ENCODE measurements around the gene AFAP1L1. TPM values are rescaled to one million over a fixed set of nuclear protein-coding genes. Genes with fewer than 3 reads are reported as not detected.
A peak's percentile ranks its signal among the peaks of the same experiment; 100 is the strongest.

AFAP1L1 gene
- 7.8 and 10.3 TPM in 2 replicates for total RNA-seq (2022)
- percentile 50 among the genes with signal in this experiment for Bru-seq, nascent RNA
- BruChase-seq, experiment 1, labeled RNA remaining after a 6-hour chase, result percentile 46 among the genes with signal in this experiment
- BruChase-seq, experiment 2, labeled RNA remaining after a 2-hour chase, result percentile 42 among the genes with signal in this experiment
- long read RNA-seq, full-length matches to known transcripts, result 10 of 17 reads
- long read RNA-seq, partial matches to known transcripts, result 2 of 17 reads
- long read RNA-seq, other reads (novel, unspliced or antisense), result 5 of 17 reads

- no TSS peak for BruUV-seq (replicated peaks)
- intact Hi-C loops (cut with micrococcal nuclease; ENCODE audit: unreplicated experiment), result no loop called here
- Mint-ChIP-seq H3K27me3 (ENCODE audit: unreplicated experiment) (no peaks in the 10 kb centered on the region), H3K4me3 (ENCODE audit: low read depth, unreplicated experiment) (peak within 1 kb of the TSS; percentile 92), H3K9me3 (ENCODE audit: low read depth, unreplicated experiment) (no peaks in the 10 kb centered on the region), H3K4me1 (ENCODE audit: low read depth, unreplicated experiment) (peaks cover 16% of the 10 kb centered on the region), H3K36me3 (ENCODE audit: insufficient read depth, unreplicated experiment) (peaks cover 16% of the 10 kb centered on the region), H3K27ac (ENCODE audit: unreplicated experiment) (peak within 1 kb of the TSS; percentile 71)
- TF ChIP-seq, protein P1, sequence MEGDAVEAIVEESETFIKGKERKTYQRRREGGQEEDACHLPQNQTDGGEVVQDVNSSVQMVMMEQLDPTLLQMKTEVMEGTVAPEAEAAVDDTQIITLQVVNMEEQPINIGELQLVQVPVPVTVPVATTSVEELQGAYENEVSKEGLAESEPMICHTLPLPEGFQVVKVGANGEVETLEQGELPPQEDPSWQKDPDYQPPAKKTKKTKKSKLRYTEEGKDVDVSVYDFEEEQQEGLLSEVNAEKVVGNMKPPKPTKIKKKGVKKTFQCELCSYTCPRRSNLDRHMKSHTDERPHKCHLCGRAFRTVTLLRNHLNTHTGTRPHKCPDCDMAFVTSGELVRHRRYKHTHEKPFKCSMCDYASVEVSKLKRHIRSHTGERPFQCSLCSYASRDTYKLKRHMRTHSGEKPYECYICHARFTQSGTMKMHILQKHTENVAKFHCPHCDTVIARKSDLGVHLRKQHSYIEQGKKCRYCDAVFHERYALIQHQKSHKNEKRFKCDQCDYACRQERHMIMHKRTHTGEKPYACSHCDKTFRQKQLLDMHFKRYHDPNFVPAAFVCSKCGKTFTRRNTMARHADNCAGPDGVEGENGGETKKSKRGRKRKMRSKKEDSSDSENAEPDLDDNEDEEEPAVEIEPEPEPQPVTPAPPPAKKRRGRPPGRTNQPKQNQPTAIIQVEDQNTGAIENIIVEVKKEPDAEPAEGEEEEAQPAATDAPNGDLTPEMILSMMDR (IDR thresholded peaks at IDR 0.05; ENCODE audit: unreplicated experiment), result no peak
- CTCF ChIA-PET, result interaction anchor here (0.9 to 1.0 kb wide), 2 partner anchors 144 to 541 kb away, joined by 3 to 5 read pairs; no protein-coding TSS in a partner anchor
- DNase-seq, result peak; percentile 55
These were observed at the start of gene AFAP1L1 for GRCh38 chr5:149271716-149272563. AFAP1L1 (plus strand) TSS chr5:149271859; CDS start chr5:149271969, 110 bp downstream.

- intact Hi-C loops (cut with micrococcal nuclease; ENCODE audit: unreplicated experiment), result no loop called here
These were observed 48.4 kb upstream of the AFAP1L1 start for GRCh38 chr5:149223081-149223848.

DNA sequence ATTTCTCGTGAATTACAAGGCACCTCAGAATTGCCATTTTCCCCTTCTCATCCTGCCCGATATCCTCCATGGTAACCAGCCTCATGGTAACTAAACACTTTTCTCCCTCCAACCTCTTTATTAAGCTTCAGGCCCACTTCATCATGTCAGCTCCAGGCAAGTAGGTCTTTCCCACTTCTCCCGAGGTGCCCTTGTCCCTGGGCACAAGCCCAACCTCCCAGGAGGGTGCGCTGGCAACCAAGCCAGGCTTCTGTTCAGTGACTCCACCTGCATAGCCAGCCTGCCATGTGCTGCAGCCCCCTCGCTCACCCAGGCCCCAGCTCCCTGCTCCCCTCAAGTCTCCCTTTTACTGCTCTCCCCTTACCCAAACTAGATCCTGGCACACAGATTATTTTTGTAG, 47.4 kb upstream of the AFAP1L1 start:
- TF ChIP-seq, protein P1 (IDR thresholded peaks at IDR 0.05; ENCODE audit: unreplicated experiment), result no peak
- CTCF ChIA-PET, result no interaction called here
- BruUV-seq (replicated peaks), result no TSS peak
- H3K27ac Mint-ChIP-seq (ENCODE audit: unreplicated experiment), result no peak overlapping the region
- H3K36me3 Mint-ChIP-seq (ENCODE audit: insufficient read depth, unreplicated experiment), result peaks cover 40% of the 10 kb centered on the region
- intact Hi-C loops (cut with micrococcal nuclease; ENCODE audit: unreplicated experiment), result no loop called here
- H3K27me3 Mint-ChIP-seq (ENCODE audit: unreplicated experiment), result no peaks in the 10 kb centered on the region
- no peak overlapping the region for H3K4me3 Mint-ChIP-seq (ENCODE audit: low read depth, unreplicated experiment)
- H3K4me1 Mint-ChIP-seq (ENCODE audit: low read depth, unreplicated experiment), result peaks cover 24% of the 10 kb centered on the region
- DNase-seq, result no peak
- H3K9me3 Mint-ChIP-seq (ENCODE audit: low read depth, unreplicated experiment), result no peaks in the 10 kb centered on the region

More at GRCh38 chr5:149223081-149223848, 48.4 kb upstream of the AFAP1L1 start:
- CTCF ChIA-PET, result interaction anchor here (1.6 kb wide), 1 partner anchor 87 kb away, joined by 4 read pairs; no protein-coding TSS in a partner anchor
- no TSS peak for BruUV-seq (replicated peaks)
- Mint-ChIP-seq H3K27ac (ENCODE audit: unreplicated experiment) (no peak overlapping the region), H3K27me3 (ENCODE audit: unreplicated experiment) (no peaks in the 10 kb centered on the region), H3K36me3 (ENCODE audit: insufficient read depth, unreplicated experiment) (peaks cover 39% of the 10 kb centered on the region), H3K4me3 (ENCODE audit: low read depth, unreplicated experiment) (no peak overlapping the region), H3K9me3 (ENCODE audit: low read depth, unreplicated experiment) (no peaks in the 10 kb centered on the region), H3K4me1 (ENCODE audit: low read depth, unreplicated experiment) (peaks cover 14% of the 10 kb centered on the region)
- TF ChIP-seq, protein P1 (IDR thresholded peaks at IDR 0.05; ENCODE audit: unreplicated experiment), result no peak
- no peak for DNase-seq
